ENCODE results near the gene MCCC2. TPM values are rescaled to one million over a fixed set of nuclear protein-coding genes. Genes with fewer than 3 reads are reported as not detected.

The MCCC2 gene
- total and polyA plus RNA-seq, 10 of the 15 experiments (the other 5 are each of a cell fraction or from before 2014, with no cell fraction given): 22.2 to 106 (median 77.7) TPM

DNA sequence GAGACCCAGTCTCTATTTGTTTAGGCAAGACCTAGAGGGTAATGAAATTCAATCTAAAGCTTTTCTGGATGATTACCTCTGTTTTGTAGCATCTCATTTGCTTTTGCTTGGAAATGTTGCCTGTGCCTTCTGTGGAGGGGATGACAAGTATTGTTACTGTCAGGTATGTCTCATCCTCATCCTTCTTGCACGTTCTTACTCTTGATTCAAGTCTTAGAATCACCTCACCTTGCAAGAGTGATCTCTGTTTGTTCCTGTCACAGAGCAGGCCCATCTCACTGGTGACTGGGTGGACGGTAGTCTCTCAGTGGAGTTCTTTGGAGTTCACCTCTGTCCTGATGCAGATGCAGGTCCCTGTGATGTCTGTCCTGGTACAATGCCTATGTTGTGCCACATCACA lies 33.5 kb downstream of the MCCC2 start:
- Histone ChIP-seq H3K79me2 (ENCODE audit: control insufficient read depth, insufficient read depth, low read length) (peaks cover 1% of the 10 kb centered on the region), H3K4me3 (no peak overlapping the region), H3K27ac (ENCODE audit: control insufficient read depth, insufficient read depth) (no peak overlapping the region), H3K27me3 (replicated peaks in 1 of 2; ENCODE audit: control insufficient read depth in 2 of 2, insufficient read depth in 2 of 2, low read length in 1 of 2) (no peaks in the 10 kb centered on the region), H4K20me1 (ENCODE audit: control insufficient read depth, insufficient read depth) (no peaks in the 10 kb centered on the region), H3K4me1 (ENCODE audit: control insufficient read depth, insufficient read depth, low read length) (no peaks in the 10 kb centered on the region), H3K9ac (ENCODE audit: control insufficient read depth, insufficient read depth, low read length) (no peak overlapping the region), H3K9me3 (replicated peaks; ENCODE audit: control insufficient read depth, insufficient read depth, low read length) (no peaks in the 10 kb centered on the region), H2AFZ (ENCODE audit: control insufficient read depth, low read depth, low read length) (no peak overlapping the region), H3K4me2 (ENCODE audit: control insufficient read depth, insufficient read depth) (no peak overlapping the region), H3K36me3 (ENCODE audit: control insufficient read depth in 2 of 2, insufficient read depth in 2 of 2, low read length in 1 of 2) (peaks cover 7 to 9% of the 10 kb centered on the region in 2 experiments; a peak in 2 of 4 replicates)
- DNase-seq (ENCODE audit: low read depth, low spot score): no peak
- RAD21 ChIA-PET (ENCODE audit: unreplicated experiment): no interaction called here
- BruUV-seq (replicated peaks): no TSS peak
- POLR2A ChIA-PET: no interaction called here
- SMC1A ChIA-PET (ENCODE audit: uncharacterized antibody, unreplicated experiment): interaction anchor here (1.7 kb wide), 1 partner anchor 12 kb away, joined by 3 read pairs; no protein-coding TSS in a partner anchor
- CTCF ChIA-PET: no interaction called here
- TF ChIP-seq NRF1 (conservative IDR thresholded peaks at IDR 0.05; ENCODE audit: low read depth, low read length) (no peak), IKZF2 (IDR thresholded peaks at IDR 0.05) (no peak), MTA3 (IDR thresholded peaks at IDR 0.05; ENCODE audit: borderline replicate concordance, low read length) (no peak), HDAC6 (IDR thresholded peaks at IDR 0.05; ENCODE audit: unreplicated experiment) (no peak), BMI1 (IDR thresholded peaks at IDR 0.05; ENCODE audit: borderline replicate concordance) (no peak), KLF5 (IDR thresholded peaks at IDR 0.05; ENCODE audit: partially characterized antibody) (no peak), GATAD2B (conservative IDR thresholded peaks at IDR 0.05; ENCODE audit: low read depth) (no peak), TBL1XR1 (IDR thresholded peaks at IDR 0.05; ENCODE audit: low read depth, low read length) (no peak), CHD1 (IDR thresholded peaks at IDR 0.05; ENCODE audit: low read depth, low read length) (no peak), CHD2 (IDR thresholded peaks at IDR 0.05; ENCODE audit: borderline replicate concordance, low read depth, low read length) (no peak), RBBP5 (conservative IDR thresholded peaks at IDR 0.05) (no peak), HDAC2 (IDR thresholded peaks at IDR 0.05) (no peak)
- TF ChIP-seq, protein P1, sequence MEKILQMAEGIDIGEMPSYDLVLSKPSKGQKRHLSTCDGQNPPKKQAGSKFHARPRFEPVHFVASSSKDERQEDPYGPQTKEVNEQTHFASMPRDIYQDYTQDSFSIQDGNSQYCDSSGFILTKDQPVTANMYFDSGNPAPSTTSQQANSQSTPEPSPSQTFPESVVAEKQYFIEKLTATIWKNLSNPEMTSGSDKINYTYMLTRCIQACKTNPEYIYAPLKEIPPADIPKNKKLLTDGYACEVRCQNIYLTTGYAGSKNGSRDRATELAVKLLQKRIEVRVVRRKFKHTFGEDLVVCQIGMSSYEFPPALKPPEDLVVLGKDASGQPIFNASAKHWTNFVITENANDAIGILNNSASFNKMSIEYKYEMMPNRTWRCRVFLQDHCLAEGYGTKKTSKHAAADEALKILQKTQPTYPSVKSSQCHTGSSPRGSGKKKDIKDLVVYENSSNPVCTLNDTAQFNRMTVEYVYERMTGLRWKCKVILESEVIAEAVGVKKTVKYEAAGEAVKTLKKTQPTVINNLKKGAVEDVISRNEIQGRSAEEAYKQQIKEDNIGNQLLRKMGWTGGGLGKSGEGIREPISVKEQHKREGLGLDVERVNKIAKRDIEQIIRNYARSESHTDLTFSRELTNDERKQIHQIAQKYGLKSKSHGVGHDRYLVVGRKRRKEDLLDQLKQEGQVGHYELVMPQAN (conservative IDR thresholded peaks at IDR 0.05): no peak
- TF ChIP-seq, protein P2, sequence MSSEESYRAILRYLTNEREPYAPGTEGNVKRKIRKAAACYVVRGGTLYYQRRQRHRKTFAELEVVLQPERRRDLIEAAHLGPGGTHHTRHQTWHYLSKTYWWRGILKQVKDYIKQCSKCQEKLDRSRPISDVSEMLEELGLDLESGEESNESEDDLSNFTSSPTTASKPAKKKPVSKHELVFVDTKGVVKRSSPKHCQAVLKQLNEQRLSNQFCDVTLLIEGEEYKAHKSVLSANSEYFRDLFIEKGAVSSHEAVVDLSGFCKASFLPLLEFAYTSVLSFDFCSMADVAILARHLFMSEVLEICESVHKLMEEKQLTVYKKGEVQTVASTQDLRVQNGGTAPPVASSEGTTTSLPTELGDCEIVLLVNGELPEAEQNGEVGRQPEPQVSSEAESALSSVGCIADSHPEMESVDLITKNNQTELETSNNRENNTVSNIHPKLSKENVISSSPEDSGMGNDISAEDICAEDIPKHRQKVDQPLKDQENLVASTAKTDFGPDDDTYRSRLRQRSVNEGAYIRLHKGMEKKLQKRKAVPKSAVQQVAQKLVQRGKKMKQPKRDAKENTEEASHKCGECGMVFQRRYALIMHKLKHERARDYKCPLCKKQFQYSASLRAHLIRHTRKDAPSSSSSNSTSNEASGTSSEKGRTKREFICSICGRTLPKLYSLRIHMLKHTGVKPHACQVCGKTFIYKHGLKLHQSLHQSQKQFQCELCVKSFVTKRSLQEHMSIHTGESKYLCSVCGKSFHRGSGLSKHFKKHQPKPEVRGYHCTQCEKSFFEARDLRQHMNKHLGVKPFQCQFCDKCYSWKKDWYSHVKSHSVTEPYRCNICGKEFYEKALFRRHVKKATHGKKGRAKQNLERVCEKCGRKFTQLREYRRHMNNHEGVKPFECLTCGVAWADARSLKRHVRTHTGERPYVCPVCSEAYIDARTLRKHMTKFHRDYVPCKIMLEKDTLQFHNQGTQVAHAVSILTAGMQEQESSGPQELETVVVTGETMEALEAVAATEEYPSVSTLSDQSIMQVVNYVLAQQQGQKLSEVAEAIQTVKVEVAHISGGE (CRISPR knock-in tag; IDR thresholded peaks at IDR 0.05): no peak
- TF ChIP-seq, protein P3, sequence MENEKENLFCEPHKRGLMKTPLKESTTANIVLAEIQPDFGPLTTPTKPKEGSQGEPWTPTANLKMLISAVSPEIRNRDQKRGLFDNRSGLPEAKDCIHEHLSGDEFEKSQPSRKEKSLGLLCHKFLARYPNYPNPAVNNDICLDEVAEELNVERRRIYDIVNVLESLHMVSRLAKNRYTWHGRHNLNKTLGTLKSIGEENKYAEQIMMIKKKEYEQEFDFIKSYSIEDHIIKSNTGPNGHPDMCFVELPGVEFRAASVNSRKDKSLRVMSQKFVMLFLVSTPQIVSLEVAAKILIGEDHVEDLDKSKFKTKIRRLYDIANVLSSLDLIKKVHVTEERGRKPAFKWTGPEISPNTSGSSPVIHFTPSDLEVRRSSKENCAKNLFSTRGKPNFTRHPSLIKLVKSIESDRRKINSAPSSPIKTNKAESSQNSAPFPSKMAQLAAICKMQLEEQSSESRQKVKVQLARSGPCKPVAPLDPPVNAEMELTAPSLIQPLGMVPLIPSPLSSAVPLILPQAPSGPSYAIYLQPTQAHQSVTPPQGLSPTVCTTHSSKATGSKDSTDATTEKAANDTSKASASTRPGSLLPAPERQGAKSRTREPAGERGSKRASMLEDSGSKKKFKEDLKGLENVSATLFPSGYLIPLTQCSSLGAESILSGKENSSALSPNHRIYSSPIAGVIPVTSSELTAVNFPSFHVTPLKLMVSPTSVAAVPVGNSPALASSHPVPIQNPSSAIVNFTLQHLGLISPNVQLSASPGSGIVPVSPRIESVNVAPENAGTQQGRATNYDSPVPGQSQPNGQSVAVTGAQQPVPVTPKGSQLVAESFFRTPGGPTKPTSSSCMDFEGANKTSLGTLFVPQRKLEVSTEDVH (IDR thresholded peaks at IDR 0.05; ENCODE audit: low read depth, partially characterized antibody): no peak
- 36% methylated on average over 2 of the region's 2 CpGs for WGBS (ENCODE audit: insufficient coverage, insufficient replicate concordance, low lambda C conversion rate, missing lambda C conversion rate)
- ATAC-seq: no peak
- no peak for FAIRE-seq
- in situ Hi-C loops (cut with MboI): no loop called here
- intact Hi-C loops (cut with micrococcal nuclease; ENCODE audit: unreplicated experiment): no loop called here
